ENCODE results near the gene TBL2.

DNA sequence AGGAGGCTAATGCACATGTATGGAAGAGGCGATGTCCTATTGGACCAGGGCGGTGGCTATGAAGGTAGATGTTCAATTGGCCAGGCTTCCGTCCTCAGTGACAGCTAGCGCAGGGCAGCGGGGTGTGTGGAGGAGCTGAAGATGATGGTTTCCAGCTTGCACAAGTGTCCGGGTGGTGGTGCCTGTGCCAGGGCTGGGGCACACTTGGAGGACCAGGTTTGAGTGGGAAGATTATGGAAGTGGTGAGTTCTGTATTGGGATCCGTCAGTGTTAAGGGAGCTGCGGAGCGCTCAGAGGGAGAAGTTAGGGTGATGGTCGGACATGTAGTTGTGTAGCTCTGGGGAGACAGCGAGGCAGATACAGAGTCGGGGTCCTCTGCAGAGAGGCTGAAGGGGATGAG is 8.5 kb upstream of the TBL2 start:
- TF ChIP-seq, protein P1, sequence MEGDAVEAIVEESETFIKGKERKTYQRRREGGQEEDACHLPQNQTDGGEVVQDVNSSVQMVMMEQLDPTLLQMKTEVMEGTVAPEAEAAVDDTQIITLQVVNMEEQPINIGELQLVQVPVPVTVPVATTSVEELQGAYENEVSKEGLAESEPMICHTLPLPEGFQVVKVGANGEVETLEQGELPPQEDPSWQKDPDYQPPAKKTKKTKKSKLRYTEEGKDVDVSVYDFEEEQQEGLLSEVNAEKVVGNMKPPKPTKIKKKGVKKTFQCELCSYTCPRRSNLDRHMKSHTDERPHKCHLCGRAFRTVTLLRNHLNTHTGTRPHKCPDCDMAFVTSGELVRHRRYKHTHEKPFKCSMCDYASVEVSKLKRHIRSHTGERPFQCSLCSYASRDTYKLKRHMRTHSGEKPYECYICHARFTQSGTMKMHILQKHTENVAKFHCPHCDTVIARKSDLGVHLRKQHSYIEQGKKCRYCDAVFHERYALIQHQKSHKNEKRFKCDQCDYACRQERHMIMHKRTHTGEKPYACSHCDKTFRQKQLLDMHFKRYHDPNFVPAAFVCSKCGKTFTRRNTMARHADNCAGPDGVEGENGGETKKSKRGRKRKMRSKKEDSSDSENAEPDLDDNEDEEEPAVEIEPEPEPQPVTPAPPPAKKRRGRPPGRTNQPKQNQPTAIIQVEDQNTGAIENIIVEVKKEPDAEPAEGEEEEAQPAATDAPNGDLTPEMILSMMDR (IDR thresholded peaks at IDR 0.05), result no peak
- TF ChIP-seq POLR2A (IDR thresholded peaks at IDR 0.05), result no peak
- TF ChIP-seq POLR2AphosphoS5 (IDR thresholded peaks at IDR 0.05; ENCODE audit: insufficient read depth in 1 of 2, low read depth in 1 of 2), result no peak
